Measurements from ENCODE around the gene TMEM45A. TPM values are rescaled to one million over a fixed set of nuclear protein-coding genes. Genes with fewer than 3 reads are reported as not detected.

The TMEM45A gene
- total and polyA plus RNA-seq, 3 experiments from 2014 or later: 0.44 to 0.50 TPM; not detected in 1

DNA sequence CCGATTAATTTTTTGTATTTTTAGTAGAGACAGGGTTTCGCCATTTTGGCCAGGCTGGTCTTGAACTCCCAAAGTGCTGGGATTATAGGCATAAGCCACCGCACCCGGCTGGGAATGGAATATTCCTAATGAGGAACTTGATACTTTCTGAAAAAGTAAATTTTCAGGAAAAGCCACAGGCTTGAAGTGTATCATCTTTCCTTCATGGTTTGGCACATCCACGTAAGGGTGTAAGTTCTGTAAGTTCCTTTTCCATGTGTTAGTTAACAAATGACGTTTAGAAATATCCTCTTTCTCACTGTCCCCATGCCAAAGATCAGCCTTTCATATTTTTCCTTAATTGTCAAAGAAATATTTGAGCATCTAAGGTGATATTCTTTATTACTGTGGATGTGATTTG lies 24.9 kb downstream of the TMEM45A start:
- no peaks in the 10 kb centered on the region for H3K36me3 Mint-ChIP-seq
- H3K4me1 Mint-ChIP-seq: peaks cover 0 to 7% (median 0%) of the 10 kb centered on the region in 3 donors
- H3K9me3 ChIP-seq (ENCODE audit: low read length): no peaks in the 10 kb centered on the region
- no peak for DNase-seq
- peaks cover 0 to 2% (median 0%) of the 10 kb centered on the region in 5 donors for H3K9me3 Mint-ChIP-seq
- no peaks in the 10 kb centered on the region for H3K27me3 ChIP-seq (ENCODE audit: insufficient read depth, low read length, poor library complexity, severe bottlenecking)
- H3K4me3 Mint-ChIP-seq: no peak overlapping the region
- ChIA-PET POLR2A (no interaction called here), CTCF (no interaction called here)
- no peak overlapping the region for H3K27ac Mint-ChIP-seq
- H3K27me3 Mint-ChIP-seq: peaks cover 0 to 1% of the 10 kb centered on the region in 2 donors
- H3K36me3 ChIP-seq (ENCODE audit: insufficient read depth, low read length): no peaks in the 10 kb centered on the region
- no peaks in the 10 kb centered on the region for H3K4me1 ChIP-seq (ENCODE audit: insufficient read depth, low read length)
- no peak overlapping the region for H3K27ac ChIP-seq (ENCODE audit: low read depth, low read length)
- H3K4me3 ChIP-seq (ENCODE audit: low read length): no peak overlapping the region

GRCh38 chr3:100518244-100518643 lies 25.8 kb downstream of the TMEM45A start:
- ChIA-PET CTCF (no interaction called here), POLR2A (no interaction called here)
- no peak overlapping the region for H3K27ac ChIP-seq (ENCODE audit: low read depth, low read length)
- H3K9me3 ChIP-seq (ENCODE audit: low read length): no peaks in the 10 kb centered on the region
- Mint-ChIP-seq H3K27me3 (peaks cover 0 to 2% of the 10 kb centered on the region in 2 donors), H3K27ac (no peak overlapping the region), H3K36me3 (no peaks in the 10 kb centered on the region), H3K4me3 (no peak overlapping the region), H3K9me3 (peaks cover 0 to 2% (median 0%) of the 10 kb centered on the region in 5 donors), H3K4me1 (peaks cover 0 to 7% (median 0%) of the 10 kb centered on the region in 3 donors)
- H3K27me3 ChIP-seq (ENCODE audit: insufficient read depth, low read length, poor library complexity, severe bottlenecking): no peaks in the 10 kb centered on the region
- no peaks in the 10 kb centered on the region for H3K36me3 ChIP-seq (ENCODE audit: insufficient read depth, low read length)
- no peak for DNase-seq
- H3K4me3 ChIP-seq (ENCODE audit: low read length): no peak overlapping the region
- H3K4me1 ChIP-seq (ENCODE audit: insufficient read depth, low read length): no peaks in the 10 kb centered on the region

DNA sequence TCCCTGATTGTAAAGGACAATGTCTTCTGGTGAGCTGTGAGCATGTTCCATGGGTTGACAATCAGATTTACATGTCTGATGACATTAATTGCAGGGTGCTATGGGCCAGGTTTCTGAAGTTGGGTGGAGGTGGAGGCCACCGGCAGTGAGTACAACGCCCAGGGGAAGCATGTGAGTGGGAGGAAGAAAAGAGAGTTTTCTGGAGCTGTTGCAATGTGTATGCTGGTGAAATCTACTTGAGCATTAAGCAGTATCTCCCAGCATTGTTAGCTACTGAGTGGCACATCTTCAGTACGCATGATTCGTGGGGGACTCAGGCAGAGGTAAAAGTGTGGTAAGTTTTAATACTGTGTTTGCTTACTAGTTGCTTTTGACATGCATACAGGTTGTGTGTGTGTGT lies 26.6 kb downstream of the TMEM45A start:
- Mint-ChIP-seq H3K4me1 (peaks cover 0 to 7% (median 0%) of the 10 kb centered on the region in 3 donors), H3K27ac (peak overlapping the region in 1 of 8 donors; percentile 61), H3K27me3 (peaks cover 3 to 4% of the 10 kb centered on the region in 2 donors), H3K36me3 (no peaks in the 10 kb centered on the region), H3K9me3 (peaks cover 0 to 1% (median 0%) of the 10 kb centered on the region in 5 donors), H3K4me3 (no peak overlapping the region)
- ChIA-PET POLR2A (no interaction called here), CTCF (no interaction called here)
- Histone ChIP-seq H3K27me3 (ENCODE audit: insufficient read depth, low read length, poor library complexity, severe bottlenecking) (no peaks in the 10 kb centered on the region), H3K4me3 (ENCODE audit: low read length) (no peak overlapping the region), H3K36me3 (ENCODE audit: insufficient read depth, low read length) (no peaks in the 10 kb centered on the region), H3K27ac (ENCODE audit: low read depth, low read length) (no peak overlapping the region), H3K4me1 (ENCODE audit: insufficient read depth, low read length) (no peaks in the 10 kb centered on the region), H3K9me3 (ENCODE audit: low read length) (no peaks in the 10 kb centered on the region)
- DNase-seq: no peak

DNA sequence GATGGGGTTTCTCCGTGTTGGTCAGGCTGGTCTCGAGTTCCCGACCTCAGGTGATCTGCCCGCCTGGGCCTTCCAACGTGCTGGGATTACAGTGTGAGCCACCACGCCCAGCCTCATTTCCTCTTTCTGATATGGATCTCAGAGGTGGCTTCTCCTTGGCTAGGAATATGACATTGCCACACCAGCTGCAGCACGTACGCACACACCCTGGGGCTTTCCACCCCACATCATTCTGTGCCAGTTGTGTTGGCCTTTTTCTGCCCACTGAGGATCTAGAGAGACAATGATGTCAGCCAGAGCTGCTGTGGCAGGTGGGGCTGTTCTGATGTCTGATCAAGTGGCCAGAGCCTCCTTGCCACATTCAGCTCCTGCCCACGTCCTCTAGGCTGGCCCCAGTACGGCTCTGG lies 29.0 kb downstream of the TMEM45A start:
- Histone ChIP-seq H3K4me1 (ENCODE audit: insufficient read depth, low read length) (no peaks in the 10 kb centered on the region), H3K36me3 (ENCODE audit: insufficient read depth, low read length) (no peaks in the 10 kb centered on the region), H3K9me3 (ENCODE audit: low read length) (no peaks in the 10 kb centered on the region), H3K27ac (ENCODE audit: low read depth, low read length) (no peak overlapping the region), H3K27me3 (ENCODE audit: insufficient read depth, low read length, poor library complexity, severe bottlenecking) (no peaks in the 10 kb centered on the region), H3K4me3 (ENCODE audit: low read length) (no peak overlapping the region)
- CTCF ChIA-PET: no interaction called here
- Mint-ChIP-seq H3K27ac (peak overlapping the region in 1 of 8 donors; percentile 66), H3K4me3 (no peak overlapping the region), H3K27me3 (peaks cover 3 to 16% of the 10 kb centered on the region in 2 donors), H3K4me1 (peaks cover 0 to 2% (median 0%) of the 10 kb centered on the region in 3 donors), H3K36me3 (no peaks in the 10 kb centered on the region), H3K9me3 (no peaks in the 10 kb centered on the region)
- POLR2A ChIA-PET: no interaction called here
- DNase-seq: no peak

GRCh38 chr3:100522125-100522524 lies 29.7 kb downstream of the TMEM45A start:
- H3K27ac ChIP-seq (ENCODE audit: low read depth, low read length): no peak overlapping the region
- DNase-seq: no peak
- Mint-ChIP-seq H3K4me3 (no peak overlapping the region), H3K27ac (peak overlapping the region in 1 of 8 donors; percentile 31), H3K36me3 (no peaks in the 10 kb centered on the region), H3K9me3 (no peaks in the 10 kb centered on the region), H3K27me3 (peaks cover 3 to 16% of the 10 kb centered on the region in 2 donors), H3K4me1 (no peaks in the 10 kb centered on the region)
- POLR2A ChIA-PET: no interaction called here
- H3K36me3 ChIP-seq (ENCODE audit: insufficient read depth, low read length): no peaks in the 10 kb centered on the region
- no peak overlapping the region for H3K4me3 ChIP-seq (ENCODE audit: low read length)
- H3K4me1 ChIP-seq (ENCODE audit: insufficient read depth, low read length): no peaks in the 10 kb centered on the region
- no peaks in the 10 kb centered on the region for H3K27me3 ChIP-seq (ENCODE audit: insufficient read depth, low read length, poor library complexity, severe bottlenecking)
- CTCF ChIA-PET: no interaction called here
- no peaks in the 10 kb centered on the region for H3K9me3 ChIP-seq (ENCODE audit: low read length)

DNA sequence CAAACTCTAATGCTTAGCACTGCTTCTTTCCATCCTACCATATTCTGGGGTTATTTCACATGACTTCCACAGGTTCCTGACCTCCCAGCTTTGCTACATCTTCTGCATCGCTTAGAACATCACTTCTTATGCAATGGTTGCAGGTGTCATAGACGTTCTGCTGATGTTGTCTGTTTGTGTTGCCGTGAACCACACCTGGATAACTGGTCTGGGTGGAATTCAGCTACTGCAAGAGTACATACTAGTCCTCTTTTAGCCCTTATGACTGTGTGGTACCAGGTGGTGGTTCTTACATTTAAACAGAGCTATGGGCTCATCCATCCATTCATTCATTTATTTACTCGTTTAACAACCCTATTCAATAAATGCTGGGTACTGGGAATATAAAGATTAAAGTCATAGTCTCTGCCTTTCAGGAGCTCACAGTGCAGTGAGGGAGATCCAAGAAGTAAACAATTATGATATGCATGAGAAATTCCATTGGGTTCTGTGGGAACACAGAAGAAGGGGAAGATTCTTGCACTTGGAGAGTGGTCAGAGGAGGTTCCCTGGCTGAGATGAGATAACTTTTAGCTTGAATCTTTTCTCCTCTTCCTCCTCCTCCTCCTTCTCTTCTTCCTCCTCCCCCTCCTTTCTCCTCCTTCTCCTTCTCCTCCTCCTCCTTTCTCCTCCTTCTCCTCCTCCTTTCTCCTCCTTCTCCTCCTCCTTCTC lies 30.8 kb downstream of the TMEM45A start:
- H3K27me3 ChIP-seq (ENCODE audit: insufficient read depth, low read length, poor library complexity, severe bottlenecking): no peaks in the 10 kb centered on the region
- H3K36me3 ChIP-seq (ENCODE audit: insufficient read depth, low read length): no peaks in the 10 kb centered on the region
- Mint-ChIP-seq H3K4me3 (no peak overlapping the region), H3K9me3 (no peaks in the 10 kb centered on the region), H3K36me3 (no peaks in the 10 kb centered on the region), H3K27me3 (peaks cover 2 to 16% of the 10 kb centered on the region in 2 donors), H3K4me1 (no peaks in the 10 kb centered on the region), H3K27ac (no peak overlapping the region)
- DNase-seq: no peak
- H3K9me3 ChIP-seq (ENCODE audit: low read length): no peaks in the 10 kb centered on the region
- POLR2A ChIA-PET: no interaction called here
- no peak overlapping the region for H3K4me3 ChIP-seq (ENCODE audit: low read length)
- H3K4me1 ChIP-seq (ENCODE audit: insufficient read depth, low read length): no peaks in the 10 kb centered on the region
- H3K27ac ChIP-seq (ENCODE audit: low read depth, low read length): no peak overlapping the region
- CTCF ChIA-PET: no interaction called here

DNA sequence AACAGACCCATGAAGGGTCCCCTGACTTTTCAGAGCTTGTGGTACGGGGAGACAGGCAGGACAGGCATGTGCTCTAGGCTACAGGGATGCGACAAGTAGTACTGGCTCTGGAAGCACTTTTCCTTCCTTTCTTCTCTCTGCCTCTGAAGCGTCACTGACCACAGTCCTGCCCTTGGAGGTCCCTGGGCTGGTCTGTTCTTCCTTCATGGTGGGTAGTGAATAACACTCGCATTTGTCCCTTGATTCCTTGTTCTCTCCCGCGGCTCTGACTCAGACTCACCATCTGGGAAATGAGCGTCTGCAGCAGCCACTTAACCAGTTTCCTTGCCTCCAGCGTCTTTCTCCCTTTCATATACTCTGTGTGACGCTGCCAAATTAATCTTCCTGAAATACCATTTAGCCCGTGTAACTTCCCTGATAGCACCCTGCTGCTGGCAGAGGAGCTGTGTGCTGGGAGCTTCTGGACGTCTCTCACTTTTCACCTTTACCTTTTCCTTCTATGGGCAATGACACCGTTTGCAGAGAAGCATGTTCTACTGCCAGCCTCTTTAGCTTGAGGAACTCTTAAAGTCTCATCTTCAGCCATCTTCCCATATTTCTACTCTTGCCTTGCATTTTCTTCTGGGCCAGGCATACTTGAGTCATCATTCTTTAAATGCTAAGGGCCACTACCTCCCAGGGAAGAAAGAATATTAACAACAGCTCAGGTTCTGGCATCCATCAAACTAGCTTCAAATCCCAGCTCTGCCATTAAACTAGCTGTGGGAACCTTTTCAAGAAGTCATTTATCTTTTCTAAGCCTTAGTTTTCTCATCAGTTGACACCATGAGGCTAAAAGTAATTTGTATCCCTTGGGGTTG lies 33.6 kb downstream of the TMEM45A start:
- DNase-seq: no peak
- no peaks in the 10 kb centered on the region for H3K36me3 ChIP-seq (ENCODE audit: insufficient read depth, low read length)
- H3K36me3 Mint-ChIP-seq: no peaks in the 10 kb centered on the region
- H3K9me3 Mint-ChIP-seq: no peaks in the 10 kb centered on the region
- no peak overlapping the region for H3K4me3 ChIP-seq (ENCODE audit: low read length)
- no peak overlapping the region for H3K4me3 Mint-ChIP-seq
- CTCF ChIA-PET: no interaction called here
- H3K27ac ChIP-seq (ENCODE audit: low read depth, low read length): no peak overlapping the region
- H3K27me3 ChIP-seq (ENCODE audit: insufficient read depth, low read length, poor library complexity, severe bottlenecking): no peaks in the 10 kb centered on the region
- no peak overlapping the region for H3K27ac Mint-ChIP-seq
- POLR2A ChIA-PET: no interaction called here
- H3K27me3 Mint-ChIP-seq: peaks cover 6 to 16% of the 10 kb centered on the region in 2 donors
- H3K4me1 Mint-ChIP-seq: no peaks in the 10 kb centered on the region
- H3K4me1 ChIP-seq (ENCODE audit: insufficient read depth, low read length): no peaks in the 10 kb centered on the region
- no peaks in the 10 kb centered on the region for H3K9me3 ChIP-seq (ENCODE audit: low read length)

DNA sequence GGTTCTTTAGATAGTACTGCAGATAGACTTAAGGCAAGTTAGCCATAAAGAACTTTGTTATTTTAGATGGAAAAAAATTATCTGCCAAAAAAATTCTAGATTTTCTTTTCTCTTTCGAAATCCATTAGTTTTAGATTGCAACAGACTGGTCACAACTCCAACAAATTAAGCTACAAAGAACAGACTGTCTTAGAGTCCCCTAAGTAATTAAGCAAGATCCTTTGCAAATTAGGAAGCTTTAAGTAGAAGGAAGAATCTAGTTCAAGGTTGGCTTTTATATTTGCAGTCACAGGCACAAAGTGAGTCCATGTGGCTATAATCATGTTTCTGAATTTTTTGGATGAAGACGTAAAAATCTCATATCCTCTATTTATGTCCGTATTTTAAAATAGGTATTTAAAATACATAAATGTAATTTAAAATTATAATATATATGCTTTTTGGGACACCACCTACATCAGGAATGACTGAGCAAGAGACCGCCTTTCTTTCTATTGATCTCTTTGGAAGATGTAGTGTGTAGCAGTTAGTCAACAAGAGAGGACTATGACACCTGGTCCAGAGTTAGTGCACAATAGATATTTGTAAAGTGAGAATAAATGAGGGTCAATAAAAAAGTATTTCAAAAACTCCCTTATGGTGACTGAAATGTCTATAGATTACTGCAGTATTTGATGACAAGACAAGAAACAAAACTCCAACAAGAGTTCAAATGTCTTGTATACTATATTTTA lies 34.4 kb downstream of the TMEM45A start:
- Histone ChIP-seq H3K27ac (ENCODE audit: low read depth, low read length) (no peak overlapping the region), H3K36me3 (ENCODE audit: insufficient read depth, low read length) (no peaks in the 10 kb centered on the region), H3K9me3 (ENCODE audit: low read length) (no peaks in the 10 kb centered on the region), H3K27me3 (ENCODE audit: insufficient read depth, low read length, poor library complexity, severe bottlenecking) (no peaks in the 10 kb centered on the region), H3K4me3 (ENCODE audit: low read length) (no peak overlapping the region), H3K4me1 (ENCODE audit: insufficient read depth, low read length) (no peaks in the 10 kb centered on the region)
- Mint-ChIP-seq H3K4me3 (no peak overlapping the region), H3K36me3 (no peaks in the 10 kb centered on the region), H3K27me3 (peaks cover 6 to 16% of the 10 kb centered on the region in 2 donors), H3K9me3 (no peaks in the 10 kb centered on the region), H3K4me1 (no peaks in the 10 kb centered on the region), H3K27ac (no peak overlapping the region)
- no peak for DNase-seq
- POLR2A ChIA-PET: no interaction called here
- CTCF ChIA-PET: no interaction called here
